DOHH2 (cell line): Measurements from ENCODE around the gene CENPN.

ENCODE experiments used
- EZH2phosphoT487 ChIP-seq: fragments of 200-600 bp; sonication (generic); IDR thresholded peaks from 2 replicates; pipeline ENCODE4 v1.6.1; 2017; ENCODE audit warnings: borderline replicate concordance, mild to moderate bottlenecking, antibody characterized with exemption, low read length, moderate library complexity, mixed read lengths
- TF ChIP-seq, protein P1 (sequence below): fragments of 200-600 bp; sonication (generic); IDR thresholded peaks from one replicate; pipeline ENCODE4 v1.5.1; 2014; ENCODE audit warnings: antibody characterized with exemption, mild to moderate bottlenecking, low read depth, low read length; ENCODE audit not compliant: poor library complexity, severe bottlenecking

DNA sequence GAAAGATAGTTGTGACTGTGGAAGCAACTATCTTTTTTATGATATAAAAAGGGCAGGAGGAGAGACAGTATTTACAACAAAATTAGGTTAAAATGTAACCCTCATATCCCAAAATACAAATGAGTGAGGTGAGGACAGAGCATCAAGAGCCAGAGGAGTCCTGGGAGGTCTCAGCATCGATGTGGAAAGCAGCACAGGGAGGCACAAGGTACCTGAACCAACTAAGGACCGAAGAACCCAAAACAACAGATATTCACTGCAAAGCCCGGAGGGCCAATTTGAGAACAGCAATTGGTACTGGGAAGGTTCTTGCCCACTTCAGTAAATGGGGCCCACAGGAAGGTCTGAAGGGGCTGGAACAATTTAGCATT, 37.9 kb upstream of the CENPN start:
- TF ChIP-seq, protein P1, sequence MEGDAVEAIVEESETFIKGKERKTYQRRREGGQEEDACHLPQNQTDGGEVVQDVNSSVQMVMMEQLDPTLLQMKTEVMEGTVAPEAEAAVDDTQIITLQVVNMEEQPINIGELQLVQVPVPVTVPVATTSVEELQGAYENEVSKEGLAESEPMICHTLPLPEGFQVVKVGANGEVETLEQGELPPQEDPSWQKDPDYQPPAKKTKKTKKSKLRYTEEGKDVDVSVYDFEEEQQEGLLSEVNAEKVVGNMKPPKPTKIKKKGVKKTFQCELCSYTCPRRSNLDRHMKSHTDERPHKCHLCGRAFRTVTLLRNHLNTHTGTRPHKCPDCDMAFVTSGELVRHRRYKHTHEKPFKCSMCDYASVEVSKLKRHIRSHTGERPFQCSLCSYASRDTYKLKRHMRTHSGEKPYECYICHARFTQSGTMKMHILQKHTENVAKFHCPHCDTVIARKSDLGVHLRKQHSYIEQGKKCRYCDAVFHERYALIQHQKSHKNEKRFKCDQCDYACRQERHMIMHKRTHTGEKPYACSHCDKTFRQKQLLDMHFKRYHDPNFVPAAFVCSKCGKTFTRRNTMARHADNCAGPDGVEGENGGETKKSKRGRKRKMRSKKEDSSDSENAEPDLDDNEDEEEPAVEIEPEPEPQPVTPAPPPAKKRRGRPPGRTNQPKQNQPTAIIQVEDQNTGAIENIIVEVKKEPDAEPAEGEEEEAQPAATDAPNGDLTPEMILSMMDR = no peak
- no peak for TF ChIP-seq EZH2phosphoT487
